Neural crest cell (in vitro differentiated cells): ENCODE data around the gene YLPM1. TPM values are rescaled to one million over a fixed set of nuclear protein-coding genes. Genes with fewer than 3 reads are reported as not detected.

Source experiments
- DNase-seq: peaks from one replicate; pipeline ENCODE4 v3.0.0; 2021; ENCODE audit warnings: low read depth, mixed read lengths, low spot score
- H3K27ac Mint-ChIP-seq: one replicate; pipeline ENCODE4 v1.8.0; 2021; ENCODE audit warnings: mild to moderate bottlenecking, mixed read lengths; ENCODE audit not compliant: unreplicated experiment
- H3K27me3 Mint-ChIP-seq: 2 replicates; pipeline ENCODE4 v1.8.0; 2021; ENCODE audit warnings: low read depth, mild to moderate bottlenecking, mixed read lengths
- H3K36me3 Mint-ChIP-seq: 2 replicates; pipeline ENCODE4 v1.8.0; 2021; ENCODE audit warnings: low read depth, mild to moderate bottlenecking, mixed read lengths
- H3K4me1 Mint-ChIP-seq: 2 replicates; pipeline ENCODE4 v1.8.0; 2021; ENCODE audit warnings: mixed read lengths
- H3K4me3 Mint-ChIP-seq: one replicate; pipeline ENCODE4 v1.8.0; 2021; ENCODE audit warnings: mild to moderate bottlenecking, mixed read lengths
- H3K9me3 Mint-ChIP-seq: 2 replicates; pipeline ENCODE4 v1.8.0; 2021; ENCODE audit warnings: mixed read lengths
- total RNA-seq: library from RNA; stranded (reverse); gene quantifications from 2 replicates; pipeline ENCODE4 v1.2.1, GENCODE V29; 2021
- TF ChIP-seq, protein P1 (sequence below): fragments of 200-600 bp; sonication (generic); conservative IDR thresholded peaks from 2 replicates; pipeline ENCODE4 v1.5.0; 2021; ENCODE audit warnings: antibody characterized with exemption, mild to moderate bottlenecking

YLPM1 gene
- total RNA-seq, 1 donor from 2014 or later: 115 TPM

DNA sequence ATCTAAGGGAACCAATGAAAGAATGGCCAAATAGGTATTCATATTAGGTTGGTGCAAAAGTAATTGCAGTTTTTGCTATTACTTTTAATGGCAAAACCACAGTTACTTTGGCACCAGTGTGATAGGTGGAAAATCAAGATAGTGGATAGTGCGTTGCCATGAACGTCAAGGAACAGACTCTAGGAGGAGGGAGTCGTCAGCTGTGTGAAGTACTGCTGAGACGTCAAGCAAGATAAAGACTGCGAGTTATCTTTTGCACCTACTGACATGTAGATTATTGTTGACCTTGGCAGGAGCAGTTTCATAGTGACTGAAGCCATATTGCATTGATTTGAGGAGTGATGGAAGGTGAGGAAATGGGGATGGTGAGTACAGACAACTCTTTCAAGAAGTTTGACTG lies 8.3 kb downstream of the YLPM1 start:
- peaks cover 17% of the 10 kb centered on the region for H3K4me1 Mint-ChIP-seq

DNA sequence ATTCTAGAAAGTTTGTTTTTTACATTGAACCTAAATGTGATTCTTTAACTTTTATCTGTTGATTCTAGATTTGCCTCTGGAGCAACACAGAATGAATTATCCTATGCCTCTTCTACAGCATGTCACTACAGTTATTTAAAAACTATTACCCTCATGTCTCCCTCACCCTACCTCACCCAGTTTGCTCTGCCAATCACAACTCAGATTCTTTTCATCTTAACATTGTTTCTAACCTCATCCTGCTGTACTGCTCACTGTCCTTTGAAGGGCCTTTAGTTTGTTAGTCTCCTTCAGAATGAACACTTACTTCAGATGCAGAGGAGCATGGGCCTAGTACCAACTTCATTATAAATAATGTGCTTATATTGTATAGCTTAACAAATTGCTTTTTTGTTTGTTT lies 21.5 kb downstream of the YLPM1 start:
- Mint-ChIP-seq H3K36me3 (peaks cover 22% of the 10 kb centered on the region), H3K4me3 (no peak overlapping the region), H3K4me1 (no peaks in the 10 kb centered on the region), H3K9me3 (no peaks in the 10 kb centered on the region), H3K27me3 (no peaks in the 10 kb centered on the region), H3K27ac (no peak overlapping the region)
- no peak for DNase-seq
- TF ChIP-seq, protein P1, sequence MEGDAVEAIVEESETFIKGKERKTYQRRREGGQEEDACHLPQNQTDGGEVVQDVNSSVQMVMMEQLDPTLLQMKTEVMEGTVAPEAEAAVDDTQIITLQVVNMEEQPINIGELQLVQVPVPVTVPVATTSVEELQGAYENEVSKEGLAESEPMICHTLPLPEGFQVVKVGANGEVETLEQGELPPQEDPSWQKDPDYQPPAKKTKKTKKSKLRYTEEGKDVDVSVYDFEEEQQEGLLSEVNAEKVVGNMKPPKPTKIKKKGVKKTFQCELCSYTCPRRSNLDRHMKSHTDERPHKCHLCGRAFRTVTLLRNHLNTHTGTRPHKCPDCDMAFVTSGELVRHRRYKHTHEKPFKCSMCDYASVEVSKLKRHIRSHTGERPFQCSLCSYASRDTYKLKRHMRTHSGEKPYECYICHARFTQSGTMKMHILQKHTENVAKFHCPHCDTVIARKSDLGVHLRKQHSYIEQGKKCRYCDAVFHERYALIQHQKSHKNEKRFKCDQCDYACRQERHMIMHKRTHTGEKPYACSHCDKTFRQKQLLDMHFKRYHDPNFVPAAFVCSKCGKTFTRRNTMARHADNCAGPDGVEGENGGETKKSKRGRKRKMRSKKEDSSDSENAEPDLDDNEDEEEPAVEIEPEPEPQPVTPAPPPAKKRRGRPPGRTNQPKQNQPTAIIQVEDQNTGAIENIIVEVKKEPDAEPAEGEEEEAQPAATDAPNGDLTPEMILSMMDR: no peak

More for the DNA sequence above, 8.3 kb downstream of the YLPM1 start:
- no peak overlapping the region for H3K4me3 Mint-ChIP-seq
- H3K27me3 Mint-ChIP-seq: no peaks in the 10 kb centered on the region
- TF ChIP-seq, protein P1: no peak
- H3K27ac Mint-ChIP-seq: no peak overlapping the region
- no peak for DNase-seq
- H3K36me3 Mint-ChIP-seq: peaks cover 10% of the 10 kb centered on the region
- H3K9me3 Mint-ChIP-seq: no peaks in the 10 kb centered on the region

DNA sequence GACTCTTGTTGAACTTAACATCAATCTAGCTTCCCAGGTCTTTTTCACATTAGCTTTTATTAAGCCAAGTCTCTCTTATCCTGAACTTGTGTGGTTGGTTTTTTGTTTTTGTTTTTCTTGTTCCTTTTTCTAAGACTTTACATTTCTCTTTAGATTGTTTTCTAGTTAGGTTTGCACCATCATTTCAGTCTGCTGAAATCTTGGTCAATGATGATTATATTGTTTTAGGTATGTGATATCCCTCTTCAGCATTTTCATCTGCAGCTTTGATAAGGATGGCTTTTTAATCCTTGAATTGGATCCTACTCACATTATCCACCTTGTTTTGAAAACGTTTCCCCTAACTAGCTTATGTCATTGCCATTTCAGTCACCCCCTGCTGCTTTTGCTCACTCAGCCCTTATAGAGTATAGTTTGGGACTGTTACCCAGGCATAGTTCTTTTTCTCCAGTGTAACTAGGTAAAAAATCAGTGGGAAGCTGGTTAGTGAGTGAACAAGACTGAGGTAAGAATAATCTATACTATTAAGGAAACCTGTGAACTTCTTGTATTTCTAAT lies 22.0 kb downstream of the YLPM1 start:
- Mint-ChIP-seq H3K36me3 (peaks cover 22% of the 10 kb centered on the region), H3K27me3 (no peaks in the 10 kb centered on the region), H3K4me3 (no peak overlapping the region)

DNA sequence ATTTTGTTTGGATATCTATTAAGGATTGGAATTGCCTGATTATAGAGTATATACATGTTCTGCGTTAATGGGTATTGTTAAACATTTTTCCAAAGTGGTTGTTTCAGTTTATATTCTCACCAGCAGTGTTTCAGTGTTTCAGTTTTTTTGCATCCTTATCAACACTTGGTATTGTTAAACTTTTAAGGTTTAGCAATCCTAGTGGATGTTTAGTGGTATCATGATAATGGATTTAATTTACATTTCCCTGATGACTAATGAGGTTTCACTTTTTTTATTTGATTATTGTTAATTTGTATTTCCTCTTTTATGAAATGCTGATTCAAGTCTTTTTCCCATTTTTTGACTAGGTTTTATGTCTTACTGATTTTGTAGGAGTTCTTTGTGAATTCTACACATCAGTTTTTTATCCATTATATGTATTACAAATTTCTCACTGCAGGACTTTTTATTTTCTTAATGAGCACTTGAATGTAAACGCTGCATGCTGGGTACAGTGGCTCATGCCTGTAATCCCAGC lies 23.7 kb downstream of the YLPM1 start:
- H3K36me3 Mint-ChIP-seq: peaks cover 22% of the 10 kb centered on the region
- TF ChIP-seq, protein P1: no peak
- H3K27ac Mint-ChIP-seq: no peak overlapping the region
- no peaks in the 10 kb centered on the region for H3K9me3 Mint-ChIP-seq
- H3K27me3 Mint-ChIP-seq: no peaks in the 10 kb centered on the region
- H3K4me1 Mint-ChIP-seq: peaks cover 4% of the 10 kb centered on the region
- no peak overlapping the region for H3K4me3 Mint-ChIP-seq
- no peak for DNase-seq

More for the DNA sequence above, 22.0 kb downstream of the YLPM1 start:
- TF ChIP-seq, protein P1: no peak
- no peak overlapping the region for H3K27ac Mint-ChIP-seq
- no peak for DNase-seq
- no peaks in the 10 kb centered on the region for H3K4me1 Mint-ChIP-seq
- no peaks in the 10 kb centered on the region for H3K9me3 Mint-ChIP-seq

- Mint-ChIP-seq H3K4me1 (peaks cover 19% of the 10 kb centered on the region), H3K27ac (no peak overlapping the region), H3K4me3 (no peak overlapping the region), H3K27me3 (no peaks in the 10 kb centered on the region), H3K36me3 (peaks cover 13% of the 10 kb centered on the region), H3K9me3 (no peaks in the 10 kb centered on the region)
- no peak for DNase-seq
- TF ChIP-seq, protein P1: no peak
These were observed 29.3 kb downstream of the YLPM1 start for GRCh38 chr14:74792249-74793039.
